ENCODE data around the gene OR8G5. TPM values are rescaled to one million over a fixed set of nuclear protein-coding genes. Genes with fewer than 3 reads are reported as not detected.

OR8G5 gene
- total RNA-seq, 1 donor from 2014 or later: not detected

DNA sequence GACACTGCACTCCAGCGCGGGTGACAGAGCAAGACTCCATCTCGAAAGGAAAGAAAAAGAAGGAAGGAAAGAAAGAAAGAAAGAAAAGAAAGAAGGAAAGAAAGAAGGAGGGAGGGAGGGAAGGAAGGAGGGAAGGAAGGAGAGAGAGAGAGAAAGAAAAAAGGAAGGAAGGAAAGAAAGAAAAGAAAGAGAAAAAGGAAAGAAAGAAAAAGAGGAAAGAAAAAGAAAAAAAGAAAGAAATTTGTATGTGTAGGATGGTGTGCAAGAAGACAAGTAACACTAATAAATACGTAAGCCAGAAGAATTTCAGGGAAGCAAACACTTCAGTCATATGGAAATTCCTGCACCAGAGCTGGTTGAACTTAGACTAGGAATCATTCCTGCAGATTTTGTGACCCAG, 57.0 kb downstream of the OR8G5 start:
- TF ChIP-seq, protein P1, sequence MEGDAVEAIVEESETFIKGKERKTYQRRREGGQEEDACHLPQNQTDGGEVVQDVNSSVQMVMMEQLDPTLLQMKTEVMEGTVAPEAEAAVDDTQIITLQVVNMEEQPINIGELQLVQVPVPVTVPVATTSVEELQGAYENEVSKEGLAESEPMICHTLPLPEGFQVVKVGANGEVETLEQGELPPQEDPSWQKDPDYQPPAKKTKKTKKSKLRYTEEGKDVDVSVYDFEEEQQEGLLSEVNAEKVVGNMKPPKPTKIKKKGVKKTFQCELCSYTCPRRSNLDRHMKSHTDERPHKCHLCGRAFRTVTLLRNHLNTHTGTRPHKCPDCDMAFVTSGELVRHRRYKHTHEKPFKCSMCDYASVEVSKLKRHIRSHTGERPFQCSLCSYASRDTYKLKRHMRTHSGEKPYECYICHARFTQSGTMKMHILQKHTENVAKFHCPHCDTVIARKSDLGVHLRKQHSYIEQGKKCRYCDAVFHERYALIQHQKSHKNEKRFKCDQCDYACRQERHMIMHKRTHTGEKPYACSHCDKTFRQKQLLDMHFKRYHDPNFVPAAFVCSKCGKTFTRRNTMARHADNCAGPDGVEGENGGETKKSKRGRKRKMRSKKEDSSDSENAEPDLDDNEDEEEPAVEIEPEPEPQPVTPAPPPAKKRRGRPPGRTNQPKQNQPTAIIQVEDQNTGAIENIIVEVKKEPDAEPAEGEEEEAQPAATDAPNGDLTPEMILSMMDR (IDR thresholded peaks at IDR 0.05; ENCODE audit: insufficient read depth, low read depth, low read length): no peak
- no peak for TF ChIP-seq EZH2 (IDR thresholded peaks at IDR 0.05; ENCODE audit: insufficient read depth, low read length)
- Histone ChIP-seq H3K27me3 (ENCODE audit: insufficient read depth, low read length) (peaks cover 2% of the 10 kb centered on the region), H3K79me2 (ENCODE audit: insufficient read depth, low read length) (no peaks in the 10 kb centered on the region), H3K4me1 (ENCODE audit: insufficient read depth, low read length) (peaks cover 5% of the 10 kb centered on the region), H2AFZ (ENCODE audit: low read depth, low read length) (no peak overlapping the region), H3K4me3 (ENCODE audit: insufficient read depth, low read depth, low read length) (no peak overlapping the region), H3K36me3 (ENCODE audit: insufficient read depth, low read length) (no peaks in the 10 kb centered on the region), H3K9me3 (ENCODE audit: insufficient read depth, low read depth, low read length) (no peaks in the 10 kb centered on the region), H3K27ac (ENCODE audit: low read depth, low read length) (no peak overlapping the region), H3K4me2 (ENCODE audit: low read length) (no peak overlapping the region), H4K20me1 (ENCODE audit: insufficient read depth, low read length) (no peaks in the 10 kb centered on the region), H3K9ac (ENCODE audit: low read length) (no peak overlapping the region)
- Mint-ChIP-seq H3K9me3 (ENCODE audit: unreplicated experiment) (no peaks in the 10 kb centered on the region), H3K27me3 (ENCODE audit: low read depth, unreplicated experiment) (peaks cover under 1% of the 10 kb centered on the region), H3K36me3 (ENCODE audit: low read depth, unreplicated experiment) (no peaks in the 10 kb centered on the region), H3K4me3 (ENCODE audit: unreplicated experiment) (no peak overlapping the region), H3K4me1 (ENCODE audit: low read depth, unreplicated experiment) (no peaks in the 10 kb centered on the region), H3K27ac (ENCODE audit: unreplicated experiment) (no peak overlapping the region)
- DNase-seq (ENCODE audit: low read depth) (no peak), FAIRE-seq (no peak)

GRCh38 chr11:124313849-124314248, 57.7 kb downstream of the OR8G5 start, which contains the start of gene OR8D1:
TSS of gene OR8D1 (minus strand) at chr11:124313949. CDS start at chr11:124310766, 3,183 bp downstream.
- DNase-seq (ENCODE audit: low read depth): no peak
- Histone ChIP-seq H3K4me3 (ENCODE audit: insufficient read depth, low read depth, low read length) (no peak within 1 kb of the TSS), H4K20me1 (ENCODE audit: insufficient read depth, low read length) (no peaks in the 10 kb centered on the region), H3K27ac (ENCODE audit: low read depth, low read length) (no peak within 1 kb of the TSS), H3K4me2 (ENCODE audit: low read length) (no peak within 1 kb of the TSS), H3K4me1 (ENCODE audit: insufficient read depth, low read length) (peaks cover 5% of the 10 kb centered on the region), H3K79me2 (ENCODE audit: insufficient read depth, low read length) (no peaks in the 10 kb centered on the region), H2AFZ (ENCODE audit: low read depth, low read length) (no peak within 1 kb of the TSS), H3K36me3 (ENCODE audit: insufficient read depth, low read length) (no peaks in the 10 kb centered on the region), H3K27me3 (ENCODE audit: insufficient read depth, low read length) (peaks cover 2% of the 10 kb centered on the region), H3K9ac (ENCODE audit: low read length) (no peak within 1 kb of the TSS), H3K9me3 (ENCODE audit: insufficient read depth, low read depth, low read length) (no peaks in the 10 kb centered on the region)
- FAIRE-seq: no peak
- Mint-ChIP-seq H3K36me3 (ENCODE audit: low read depth, unreplicated experiment) (no peaks in the 10 kb centered on the region), H3K9me3 (ENCODE audit: unreplicated experiment) (no peaks in the 10 kb centered on the region), H3K4me1 (ENCODE audit: low read depth, unreplicated experiment) (no peaks in the 10 kb centered on the region), H3K27ac (ENCODE audit: unreplicated experiment) (no peak within 1 kb of the TSS), H3K4me3 (ENCODE audit: unreplicated experiment) (no peak within 1 kb of the TSS), H3K27me3 (ENCODE audit: low read depth, unreplicated experiment) (peaks cover 1% of the 10 kb centered on the region)
- TF ChIP-seq, protein P1 (IDR thresholded peaks at IDR 0.05; ENCODE audit: insufficient read depth, low read depth, low read length): no peak
- TF ChIP-seq EZH2 (IDR thresholded peaks at IDR 0.05; ENCODE audit: insufficient read depth, low read length): no peak

GRCh38 chr11:124315052-124315451, 58.9 kb downstream of the OR8G5 start:
- no peaks in the 10 kb centered on the region for H4K20me1 ChIP-seq (ENCODE audit: insufficient read depth, low read length)
- Mint-ChIP-seq H3K4me1 (ENCODE audit: low read depth, unreplicated experiment) (no peaks in the 10 kb centered on the region), H3K27ac (ENCODE audit: unreplicated experiment) (no peak overlapping the region), H3K4me3 (ENCODE audit: unreplicated experiment) (no peak overlapping the region), H3K27me3 (ENCODE audit: low read depth, unreplicated experiment) (peaks cover 1% of the 10 kb centered on the region), H3K36me3 (ENCODE audit: low read depth, unreplicated experiment) (no peaks in the 10 kb centered on the region), H3K9me3 (ENCODE audit: unreplicated experiment) (no peaks in the 10 kb centered on the region)
- peaks cover 2% of the 10 kb centered on the region for H3K27me3 ChIP-seq (ENCODE audit: insufficient read depth, low read length)
- H3K9me3 ChIP-seq (ENCODE audit: insufficient read depth, low read depth, low read length): no peaks in the 10 kb centered on the region
- TF ChIP-seq, protein P1 (IDR thresholded peaks at IDR 0.05; ENCODE audit: insufficient read depth, low read depth, low read length): no peak
- no peak for TF ChIP-seq EZH2 (IDR thresholded peaks at IDR 0.05; ENCODE audit: insufficient read depth, low read length)
- H3K4me1 ChIP-seq (ENCODE audit: insufficient read depth, low read length): peaks cover 5% of the 10 kb centered on the region
- no peak overlapping the region for H3K4me3 ChIP-seq (ENCODE audit: insufficient read depth, low read depth, low read length)
- H3K9ac ChIP-seq (ENCODE audit: low read length): no peak overlapping the region
- H3K79me2 ChIP-seq (ENCODE audit: insufficient read depth, low read length): no peaks in the 10 kb centered on the region
- no peak overlapping the region for H3K4me2 ChIP-seq (ENCODE audit: low read length)
- peak; percentile 58 for DNase-seq (ENCODE audit: low read depth)
- no peak overlapping the region for H3K27ac ChIP-seq (ENCODE audit: low read depth, low read length)
- no peak overlapping the region for H2AFZ ChIP-seq (ENCODE audit: low read depth, low read length)
- H3K36me3 ChIP-seq (ENCODE audit: insufficient read depth, low read length): no peaks in the 10 kb centered on the region
- FAIRE-seq: no peak
